ENCODE measurements around the gene ADAMTSL4. TPM values are rescaled to one million over a fixed set of nuclear protein-coding genes. Genes with fewer than 3 reads are reported as not detected.

ADAMTSL4 gene
- total and polyA plus RNA-seq, 9 of the 15 experiments (the other 6 are each of a cell fraction or from before 2014, with no cell fraction given) = 12.7 to 212 (median 35.6) TPM

DNA sequence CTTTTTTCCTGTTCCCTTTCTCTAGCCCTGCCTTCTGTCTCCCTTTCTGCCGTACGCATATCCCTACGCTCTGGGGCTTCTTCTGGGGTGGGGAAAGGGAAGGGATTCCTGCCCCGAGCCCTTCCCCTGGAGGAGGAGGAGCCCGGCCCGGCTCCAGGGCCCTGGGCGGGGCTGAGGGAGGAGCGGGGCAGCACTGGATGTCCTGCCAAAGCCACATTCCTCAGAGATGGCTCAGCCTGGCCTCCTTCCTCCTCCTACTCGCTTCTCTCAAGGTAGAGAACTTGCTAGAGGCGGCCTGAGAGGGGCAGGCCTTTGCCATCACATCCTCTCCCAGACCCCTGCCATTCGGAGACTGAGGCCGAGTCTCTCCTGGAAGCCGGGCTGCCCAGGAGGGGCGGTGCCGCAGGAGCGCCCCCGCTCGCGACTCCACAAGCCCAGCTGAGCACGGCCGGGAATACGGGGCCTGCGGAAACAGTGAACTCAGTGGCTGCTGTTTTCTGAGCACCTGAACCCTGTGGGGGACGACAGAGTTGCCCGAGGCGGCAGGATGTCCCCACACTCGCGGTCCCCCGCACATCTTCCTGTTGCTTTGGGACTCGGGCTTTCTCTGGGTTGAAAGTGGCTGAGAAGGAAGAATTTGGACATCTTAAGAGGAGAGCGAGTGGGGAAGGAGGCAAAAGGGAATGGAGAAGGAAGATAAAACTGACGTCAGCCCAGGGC is 12.2 kb downstream of the ADAMTSL4 start (continued):
- TF ChIP-seq, protein P1, sequence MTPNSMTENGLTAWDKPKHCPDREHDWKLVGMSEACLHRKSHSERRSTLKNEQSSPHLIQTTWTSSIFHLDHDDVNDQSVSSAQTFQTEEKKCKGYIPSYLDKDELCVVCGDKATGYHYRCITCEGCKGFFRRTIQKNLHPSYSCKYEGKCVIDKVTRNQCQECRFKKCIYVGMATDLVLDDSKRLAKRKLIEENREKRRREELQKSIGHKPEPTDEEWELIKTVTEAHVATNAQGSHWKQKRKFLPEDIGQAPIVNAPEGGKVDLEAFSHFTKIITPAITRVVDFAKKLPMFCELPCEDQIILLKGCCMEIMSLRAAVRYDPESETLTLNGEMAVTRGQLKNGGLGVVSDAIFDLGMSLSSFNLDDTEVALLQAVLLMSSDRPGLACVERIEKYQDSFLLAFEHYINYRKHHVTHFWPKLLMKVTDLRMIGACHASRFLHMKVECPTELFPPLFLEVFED (CRISPR knock-in tag; conservative IDR thresholded peaks at IDR 0.05) = no peak
- TF ChIP-seq, protein P2, sequence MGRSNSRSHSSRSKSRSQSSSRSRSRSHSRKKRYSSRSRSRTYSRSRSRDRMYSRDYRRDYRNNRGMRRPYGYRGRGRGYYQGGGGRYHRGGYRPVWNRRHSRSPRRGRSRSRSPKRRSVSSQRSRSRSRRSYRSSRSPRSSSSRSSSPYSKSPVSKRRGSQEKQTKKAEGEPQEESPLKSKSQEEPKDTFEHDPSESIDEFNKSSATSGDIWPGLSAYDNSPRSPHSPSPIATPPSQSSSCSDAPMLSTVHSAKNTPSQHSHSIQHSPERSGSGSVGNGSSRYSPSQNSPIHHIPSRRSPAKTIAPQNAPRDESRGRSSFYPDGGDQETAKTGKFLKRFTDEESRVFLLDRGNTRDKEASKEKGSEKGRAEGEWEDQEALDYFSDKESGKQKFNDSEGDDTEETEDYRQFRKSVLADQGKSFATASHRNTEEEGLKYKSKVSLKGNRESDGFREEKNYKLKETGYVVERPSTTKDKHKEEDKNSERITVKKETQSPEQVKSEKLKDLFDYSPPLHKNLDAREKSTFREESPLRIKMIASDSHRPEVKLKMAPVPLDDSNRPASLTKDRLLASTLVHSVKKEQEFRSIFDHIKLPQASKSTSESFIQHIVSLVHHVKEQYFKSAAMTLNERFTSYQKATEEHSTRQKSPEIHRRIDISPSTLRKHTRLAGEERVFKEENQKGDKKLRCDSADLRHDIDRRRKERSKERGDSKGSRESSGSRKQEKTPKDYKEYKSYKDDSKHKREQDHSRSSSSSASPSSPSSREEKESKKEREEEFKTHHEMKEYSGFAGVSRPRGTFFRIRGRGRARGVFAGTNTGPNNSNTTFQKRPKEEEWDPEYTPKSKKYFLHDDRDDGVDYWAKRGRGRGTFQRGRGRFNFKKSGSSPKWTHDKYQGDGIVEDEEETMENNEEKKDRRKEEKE (IDR thresholded peaks at IDR 0.05; ENCODE audit: borderline replicate concordance in 1 of 2, control insufficient read depth in 1 of 2, low read depth in 2 of 2, low read length in 1 of 2) = no peak
- TF ChIP-seq FOXJ3 (CRISPR knock-in tag; IDR thresholded peaks at IDR 0.05) = no peak
- TF ChIP-seq, protein P3, sequence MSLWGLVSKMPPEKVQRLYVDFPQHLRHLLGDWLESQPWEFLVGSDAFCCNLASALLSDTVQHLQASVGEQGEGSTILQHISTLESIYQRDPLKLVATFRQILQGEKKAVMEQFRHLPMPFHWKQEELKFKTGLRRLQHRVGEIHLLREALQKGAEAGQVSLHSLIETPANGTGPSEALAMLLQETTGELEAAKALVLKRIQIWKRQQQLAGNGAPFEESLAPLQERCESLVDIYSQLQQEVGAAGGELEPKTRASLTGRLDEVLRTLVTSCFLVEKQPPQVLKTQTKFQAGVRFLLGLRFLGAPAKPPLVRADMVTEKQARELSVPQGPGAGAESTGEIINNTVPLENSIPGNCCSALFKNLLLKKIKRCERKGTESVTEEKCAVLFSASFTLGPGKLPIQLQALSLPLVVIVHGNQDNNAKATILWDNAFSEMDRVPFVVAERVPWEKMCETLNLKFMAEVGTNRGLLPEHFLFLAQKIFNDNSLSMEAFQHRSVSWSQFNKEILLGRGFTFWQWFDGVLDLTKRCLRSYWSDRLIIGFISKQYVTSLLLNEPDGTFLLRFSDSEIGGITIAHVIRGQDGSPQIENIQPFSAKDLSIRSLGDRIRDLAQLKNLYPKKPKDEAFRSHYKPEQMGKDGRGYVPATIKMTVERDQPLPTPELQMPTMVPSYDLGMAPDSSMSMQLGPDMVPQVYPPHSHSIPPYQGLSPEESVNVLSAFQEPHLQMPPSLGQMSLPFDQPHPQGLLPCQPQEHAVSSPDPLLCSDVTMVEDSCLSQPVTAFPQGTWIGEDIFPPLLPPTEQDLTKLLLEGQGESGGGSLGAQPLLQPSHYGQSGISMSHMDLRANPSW (CRISPR knock-in tag; IDR thresholded peaks at IDR 0.05) = no peak
- TF ChIP-seq, protein P4, sequence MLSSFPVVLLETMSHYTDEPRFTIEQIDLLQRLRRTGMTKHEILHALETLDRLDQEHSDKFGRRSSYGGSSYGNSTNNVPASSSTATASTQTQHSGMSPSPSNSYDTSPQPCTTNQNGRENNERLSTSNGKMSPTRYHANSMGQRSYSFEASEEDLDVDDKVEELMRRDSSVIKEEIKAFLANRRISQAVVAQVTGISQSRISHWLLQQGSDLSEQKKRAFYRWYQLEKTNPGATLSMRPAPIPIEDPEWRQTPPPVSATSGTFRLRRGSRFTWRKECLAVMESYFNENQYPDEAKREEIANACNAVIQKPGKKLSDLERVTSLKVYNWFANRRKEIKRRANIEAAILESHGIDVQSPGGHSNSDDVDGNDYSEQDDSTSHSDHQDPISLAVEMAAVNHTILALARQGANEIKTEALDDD (IDR thresholded peaks at IDR 0.05) = no peak
- TF ChIP-seq NR3C1 (CRISPR knock-in tag; IDR thresholded peaks at IDR 0.05) = no peak
- no peak for TF ChIP-seq PHB (CRISPR knock-in tag; IDR thresholded peaks at IDR 0.05)
- no peak for TF ChIP-seq SOX6 (IDR thresholded peaks at IDR 0.05)
- 0 out of 2 replicates have a peak, but pooled peaks have one; percentile 58 for TF ChIP-seq FOXK1 (CRISPR knock-in tag; IDR thresholded peaks at IDR 0.05; ENCODE audit: borderline replicate concordance)
- TF ChIP-seq, protein P5, sequence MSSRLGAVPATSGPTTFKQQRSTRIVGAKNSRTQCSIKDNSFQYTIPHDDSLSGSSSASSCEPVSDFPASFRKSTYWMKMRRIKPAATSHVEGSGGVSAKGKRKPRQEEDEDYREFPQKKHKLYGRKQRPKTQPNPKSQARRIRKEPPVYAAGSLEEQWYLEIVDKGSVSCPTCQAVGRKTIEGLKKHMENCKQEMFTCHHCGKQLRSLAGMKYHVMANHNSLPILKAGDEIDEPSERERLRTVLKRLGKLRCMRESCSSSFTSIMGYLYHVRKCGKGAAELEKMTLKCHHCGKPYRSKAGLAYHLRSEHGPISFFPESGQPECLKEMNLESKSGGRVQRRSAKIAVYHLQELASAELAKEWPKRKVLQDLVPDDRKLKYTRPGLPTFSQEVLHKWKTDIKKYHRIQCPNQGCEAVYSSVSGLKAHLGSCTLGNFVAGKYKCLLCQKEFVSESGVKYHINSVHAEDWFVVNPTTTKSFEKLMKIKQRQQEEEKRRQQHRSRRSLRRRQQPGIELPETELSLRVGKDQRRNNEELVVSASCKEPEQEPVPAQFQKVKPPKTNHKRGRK (tag; IDR thresholded peaks at IDR 0.05) = no peak
- peak; percentile 76 for TF ChIP-seq TEAD4 (IDR thresholded peaks at IDR 0.05; ENCODE audit: low read length)
- 0 out of 2 replicates have a peak, but pooled peaks have one; percentile 53 for TF ChIP-seq TEAD4 (CRISPR knock-in tag; IDR thresholded peaks at IDR 0.05; ENCODE audit: borderline replicate concordance)
- no peak for TF ChIP-seq SMAD1 (IDR thresholded peaks at IDR 0.05; ENCODE audit: low read depth, low read length, partially characterized antibody)
- no peak for TF ChIP-seq KLF1 (tag; IDR thresholded peaks at IDR 0.05)
- TF ChIP-seq ELF2 (CRISPR knock-in tag; IDR thresholded peaks at IDR 0.05) = no peak; the same call in 1 of the 2 replicates
- TF ChIP-seq CREB1 (IDR thresholded peaks at IDR 0.05) = no peak
- TF ChIP-seq CREB1 (CRISPR knock-in tag; IDR thresholded peaks at IDR 0.05) = no peak
- no peak for TF ChIP-seq FOXA1 (IDR thresholded peaks at IDR 0.05; ENCODE audit: borderline replicate concordance)

All from K562 (cell line).